Activated CD4-positive, alpha-beta T cell treated with anti-CD3 and anti-CD28 coated beads, Interleukin-2, Interleukin-4, amounts not matched to agents 100 ng/mL and 50 ng/mL, durations not matched to agents 16 hours and 8 hours (primary cell): ENCODE results near the gene RPL18.
A peak's percentile ranks its signal among the peaks of the same experiment; 100 is the strongest.
"Not testable (repeated sequence)": the region's sequence is repeated elsewhere in the genome, so short reads cannot be mapped to it uniquely, and the experiment has no call there.

ENCODE experiments used
- DNase-seq: peaks from one replicate; pipeline ENCODE4 v3.0.0-alpha.2; 2020; ENCODE audit warnings: low spot score

Gene RPL18

GRCh38 chr19:48618916-48619691 lies at the start of gene RPL18, which contains the start of gene SPHK2:
RPL18 (minus strand) TSS chr19:48619178; CDS start chr19:48619143, 35 bp downstream.
SPHK2 (plus strand) TSS chr19:48619506; CDS start chr19:48620515, 1,009 bp downstream.
- DNase-seq, result peak; percentile 97

- DNase-seq, result no peak
Measured at GRCh38 chr19:48668761-48669160, 49.8 kb upstream of the RPL18 start.

GRCh38 chr19:48668332-48668731 lies 49.4 kb upstream of the RPL18 start:
- no peak for DNase-seq

- no peak for DNase-seq
Measured at GRCh38 chr19:48665786-48666185, 46.8 kb upstream of the RPL18 start.

GRCh38 chr19:48664476-48664875 lies 45.5 kb upstream of the RPL18 start:
- no peak for DNase-seq

- DNase-seq, result no peak
Measured at GRCh38 chr19:48663667-48664066, 44.7 kb upstream of the RPL18 start.

GRCh38 chr19:48661711-48662090 lies 42.7 kb upstream of the RPL18 start:
- no peak for DNase-seq

GRCh38 chr19:48660852-48661710 lies 42.1 kb upstream of the RPL18 start:
- DNase-seq, result peak; percentile 94

- DNase-seq, result no peak
Measured at GRCh38 chr19:48659768-48660167, 40.8 kb upstream of the RPL18 start.

- no peak for DNase-seq
Measured at GRCh38 chr19:48658483-48658882, 39.5 kb upstream of the RPL18 start.

GRCh38 chr19:48657828-48658227 lies 38.9 kb upstream of the RPL18 start:
- not testable (repeated sequence) for DNase-seq

GRCh38 chr19:48656840-48657474 lies 38.0 kb upstream of the RPL18 start:
- no peak for DNase-seq

GRCh38 chr19:48654299-48655059 lies 35.5 kb upstream of the RPL18 start:
- no peak for DNase-seq

GRCh38 chr19:48651683-48652048 lies 32.7 kb upstream of the RPL18 start:
- DNase-seq, result no peak

GRCh38 chr19:48650974-48651682 lies 32.1 kb upstream of the RPL18 start:
- no peak for DNase-seq

- no peak for DNase-seq
Measured at GRCh38 chr19:48648134-48648533, 29.2 kb upstream of the RPL18 start.

- no peak for DNase-seq
Measured at GRCh38 chr19:48646722-48647216, 27.8 kb upstream of the RPL18 start.

GRCh38 chr19:48646001-48646721 lies 27.2 kb upstream of the RPL18 start, which contains the start of gene CA11:
CA11 (minus strand) TSS chr19:48646187; CDS start chr19:48645632, 555 bp downstream.
- DNase-seq, result peak; percentile 92

GRCh38 chr19:48645620-48646000 lies 26.6 kb upstream of the RPL18 start:
- DNase-seq, result no peak
